Measurements from ENCODE around the gene RSL24D1.
A peak's percentile ranks its signal among the peaks of the same experiment; 100 is the strongest.
"Not testable (repeated sequence)": the region's sequence is repeated elsewhere in the genome, so short reads cannot be mapped to it uniquely, and the experiment has no call there.

Gene RSL24D1

DNA sequence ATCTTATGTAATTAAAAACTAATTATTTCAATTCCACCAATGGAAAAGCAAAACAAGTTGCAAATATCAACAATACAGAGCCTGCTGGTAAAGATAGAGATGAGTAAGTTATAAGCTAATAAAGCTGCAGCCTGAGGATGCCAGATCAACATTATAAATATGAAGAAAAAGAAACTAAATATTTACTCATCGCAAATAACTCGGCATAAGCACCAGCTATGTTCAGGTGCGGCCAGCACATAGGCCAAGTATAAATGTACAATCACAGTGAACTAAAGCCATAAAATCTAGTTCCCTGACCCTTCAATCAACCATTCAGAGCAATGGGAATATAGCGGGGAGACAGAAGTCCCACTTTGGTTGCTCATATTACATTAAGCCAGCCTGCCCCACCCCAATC lies 7.7 kb upstream of the RSL24D1 start:
- DNase-seq (ENCODE audit: low spot score) = no peak

DNA sequence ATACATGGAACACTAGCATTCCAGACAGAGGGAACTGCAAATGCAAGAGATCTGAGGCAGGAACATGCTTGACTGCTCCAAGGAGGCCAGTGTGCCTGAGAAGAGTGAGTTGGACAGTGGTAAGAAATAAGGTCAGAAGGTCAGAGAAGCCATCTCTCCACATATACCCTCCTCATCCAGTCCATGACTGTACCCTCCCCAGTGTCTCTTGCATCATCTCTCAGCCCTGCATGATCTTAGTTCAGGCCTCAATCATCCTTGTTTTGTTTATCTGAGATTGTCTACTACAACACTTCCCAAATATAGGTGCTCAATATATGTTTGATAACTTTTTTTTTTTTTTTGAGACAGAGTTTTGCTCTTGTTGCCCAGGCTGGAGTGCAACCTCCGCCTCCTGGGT lies 5.5 kb upstream of the RSL24D1 start:
- DNase-seq (ENCODE audit: low spot score) = no peak

DNA sequence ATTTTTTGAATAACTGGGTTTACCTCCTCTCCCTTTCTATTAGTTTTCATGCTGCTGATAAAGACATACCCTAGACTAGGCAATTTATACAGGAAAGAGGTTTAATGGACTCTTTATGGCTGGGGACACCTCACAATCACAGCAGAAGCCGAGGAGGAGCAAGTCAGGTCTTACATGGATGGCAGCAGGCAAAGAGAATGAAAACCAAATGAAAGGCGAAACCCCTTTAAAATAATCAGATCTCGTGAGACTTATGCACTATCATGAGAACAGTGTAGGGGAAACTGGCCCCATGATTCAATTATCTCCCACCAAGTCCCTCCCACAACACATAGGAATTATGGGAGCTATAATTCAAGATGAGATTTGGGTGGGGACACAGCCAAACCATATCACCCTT lies 2.0 kb upstream of the RSL24D1 start:
- no peak for DNase-seq (ENCODE audit: low spot score)

DNA sequence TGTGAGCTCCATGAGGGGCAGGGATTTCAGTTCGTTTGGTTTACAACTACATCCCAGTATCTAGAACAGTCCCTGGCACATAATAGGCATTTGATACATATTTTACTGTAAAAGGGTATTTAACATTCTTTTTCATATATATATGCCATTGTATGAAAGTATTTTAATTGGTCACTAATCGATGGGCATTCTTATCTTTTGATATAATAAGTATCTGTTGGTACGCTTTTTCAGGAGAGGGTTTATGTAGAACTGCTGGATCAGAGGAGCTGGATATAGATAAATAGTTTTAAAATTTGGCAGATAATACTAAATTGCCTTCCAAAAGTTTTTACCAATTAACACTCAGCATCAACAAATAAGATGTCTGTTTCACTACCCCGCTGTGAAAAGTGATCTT lies 978 bp upstream of the RSL24D1 start:
- DNase-seq (ENCODE audit: low spot score) = no peak

DNA sequence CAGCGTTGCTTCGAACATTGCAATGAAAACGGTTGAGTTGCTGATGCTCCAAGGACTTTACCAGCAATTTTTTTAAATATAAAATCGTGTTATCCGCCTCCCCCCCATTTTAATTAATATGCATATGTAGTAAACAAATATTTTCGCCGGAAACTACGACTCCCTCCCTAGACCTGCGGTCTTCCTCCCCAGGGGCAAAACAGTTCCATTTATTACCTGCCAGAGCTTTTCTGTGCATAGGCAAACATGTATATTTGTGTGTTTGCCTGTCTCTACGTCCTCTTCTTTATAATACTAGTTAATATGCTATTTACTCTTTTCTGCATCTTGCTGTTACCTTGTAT lies 593 bp upstream of the RSL24D1 start:
- no peak for DNase-seq (ENCODE audit: low spot score)

DNA sequence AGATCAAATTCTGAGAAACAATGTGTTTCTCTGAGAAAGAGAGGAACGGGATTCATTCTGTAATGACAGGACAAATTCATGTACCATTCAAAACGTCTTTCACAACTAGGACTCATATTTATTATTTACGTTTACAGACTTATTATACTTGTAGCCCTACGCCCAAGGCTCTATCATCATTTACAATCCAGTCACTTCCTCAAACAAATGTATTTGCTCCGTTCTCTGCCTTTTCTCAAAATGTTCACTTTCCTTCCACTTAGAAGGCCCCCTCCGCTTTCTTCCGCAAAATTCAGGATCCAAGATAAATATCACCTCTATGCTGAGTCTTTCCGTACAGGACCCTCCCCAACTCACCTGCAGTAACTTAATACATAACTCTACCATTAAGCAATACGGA lies 745 bp downstream of the RSL24D1 start:
- no peak for DNase-seq (ENCODE audit: low spot score)

DNA sequence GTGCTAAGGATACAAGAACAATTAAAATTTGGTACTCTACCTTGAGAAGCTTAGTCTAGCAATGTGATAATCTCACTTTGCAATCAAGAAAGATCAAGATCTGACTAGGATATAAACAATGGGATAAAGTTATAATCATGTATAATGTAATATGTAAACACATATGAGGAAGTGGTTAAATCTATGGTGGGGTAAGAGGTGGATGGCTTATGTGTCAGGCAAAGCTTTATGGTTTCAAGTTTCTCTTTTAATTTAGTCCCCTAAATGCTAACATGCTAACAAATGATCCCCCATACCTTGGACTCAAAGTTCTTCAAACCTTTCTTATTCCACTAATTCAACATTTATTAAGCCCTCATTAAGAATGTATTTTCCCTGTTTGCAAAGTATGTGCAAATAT lies 2.5 kb downstream of the RSL24D1 start:
- no peak for DNase-seq (ENCODE audit: low spot score)

DNA sequence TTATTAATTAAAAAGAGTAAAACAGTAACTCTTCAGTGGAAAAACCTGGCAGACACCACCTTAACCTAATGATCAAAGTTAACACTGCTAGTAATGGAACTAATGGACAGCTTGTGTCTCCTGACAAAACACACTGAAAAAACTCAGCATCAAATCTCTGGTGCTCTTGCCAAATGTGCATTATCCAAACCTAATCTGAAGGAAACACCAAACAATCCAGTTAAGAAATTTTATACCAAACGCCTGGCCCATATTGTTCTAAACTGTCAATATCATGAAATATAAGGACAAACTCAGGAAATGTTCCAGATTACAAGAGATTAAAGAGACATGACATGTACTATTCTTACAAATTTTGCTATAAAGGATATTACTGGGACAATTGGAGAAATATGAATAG lies 10.4 kb downstream of the RSL24D1 start:
- DNase-seq (ENCODE audit: low spot score) = no peak

DNA sequence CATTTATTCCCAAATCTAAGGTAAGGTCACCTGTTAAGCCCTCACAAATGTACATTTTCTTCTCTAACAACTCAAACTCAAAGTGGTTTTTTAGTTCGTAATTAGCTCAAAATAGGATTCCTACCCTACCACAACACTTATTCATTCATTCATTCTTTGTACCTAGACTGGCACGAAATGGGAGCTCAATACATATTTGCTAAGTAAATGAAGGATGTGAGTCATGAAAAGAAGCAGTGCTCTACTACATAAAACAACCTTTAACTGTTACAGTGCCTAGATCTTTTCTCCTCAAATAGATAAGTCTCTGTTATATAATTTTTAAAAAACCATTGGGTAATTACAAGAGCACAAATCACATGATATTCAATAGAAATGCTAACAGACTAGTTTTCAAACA lies 13.1 kb downstream of the RSL24D1 start:
- DNase-seq (ENCODE audit: low spot score) = no peak

DNA sequence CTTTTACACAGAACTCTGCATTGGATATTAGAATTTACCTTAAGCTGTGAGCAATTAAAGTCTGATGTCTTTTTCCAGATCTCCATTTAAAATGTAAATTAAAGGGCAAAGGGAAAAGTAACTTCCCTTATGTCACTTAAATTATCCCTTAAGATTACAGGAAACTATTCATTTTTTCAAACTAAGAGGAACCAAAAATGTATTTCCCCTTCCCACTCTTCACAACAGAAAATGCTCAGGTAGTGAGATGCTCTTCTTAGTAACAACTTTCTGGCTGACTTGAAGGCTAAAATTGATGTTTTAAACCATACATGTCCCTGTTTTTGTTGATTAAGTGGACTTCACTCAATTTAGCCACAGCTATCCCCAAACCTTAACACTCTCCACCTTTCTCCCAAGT lies 17.6 kb downstream of the RSL24D1 start:
- no peak for DNase-seq (ENCODE audit: low spot score)

DNA sequence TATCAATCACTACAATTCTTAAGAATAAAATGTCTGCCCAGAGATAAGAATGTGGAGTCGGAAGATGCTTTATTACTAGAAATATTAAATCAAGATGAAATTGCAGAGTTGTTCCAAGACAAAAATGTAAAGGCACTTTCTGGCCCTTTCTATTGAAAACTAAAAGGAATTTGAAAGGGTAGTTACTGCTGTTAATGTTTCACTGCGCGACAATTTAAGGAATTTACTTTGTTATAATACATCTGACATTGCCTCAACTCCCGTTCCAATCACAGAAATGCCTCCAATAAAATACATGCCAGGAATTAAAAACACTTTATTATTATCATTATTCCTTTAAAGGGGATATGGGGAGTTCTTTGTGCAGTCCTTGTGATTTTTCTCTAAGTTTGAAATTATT lies 26.4 kb downstream of the RSL24D1 start:
- DNase-seq (ENCODE audit: low spot score) = no peak

DNA sequence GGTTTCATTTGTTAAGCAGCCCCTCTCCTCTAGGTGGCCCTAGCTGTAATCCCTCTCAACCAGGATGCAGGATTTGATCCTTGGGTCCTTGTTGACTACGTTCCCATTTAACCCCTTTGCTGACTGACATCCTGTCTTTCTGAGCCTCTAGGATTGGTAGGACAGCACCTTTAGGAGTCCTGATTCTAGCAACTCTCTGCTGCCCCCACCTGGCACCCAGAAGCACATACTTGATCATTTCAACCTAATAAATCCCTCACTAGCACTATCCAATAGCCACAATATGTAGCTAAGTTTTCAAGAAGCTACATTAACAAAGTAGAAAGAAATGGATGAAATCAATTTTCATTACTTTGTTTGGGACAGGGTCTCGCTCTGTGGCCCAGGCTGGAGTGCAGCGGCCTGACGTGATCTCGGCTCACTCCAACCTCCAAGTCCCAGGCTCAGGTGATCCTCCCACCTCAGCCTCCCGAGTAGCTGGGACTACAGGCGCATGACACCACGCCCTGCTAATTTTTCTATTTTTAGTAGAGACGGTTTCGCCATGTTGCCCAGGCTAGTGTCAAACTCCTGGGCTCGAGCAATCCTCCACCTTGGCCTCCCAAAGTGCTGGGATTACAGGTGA lies 28.3 kb downstream of the RSL24D1 start:
- DNase-seq (ENCODE audit: low spot score) = peak; percentile 55

DNA sequence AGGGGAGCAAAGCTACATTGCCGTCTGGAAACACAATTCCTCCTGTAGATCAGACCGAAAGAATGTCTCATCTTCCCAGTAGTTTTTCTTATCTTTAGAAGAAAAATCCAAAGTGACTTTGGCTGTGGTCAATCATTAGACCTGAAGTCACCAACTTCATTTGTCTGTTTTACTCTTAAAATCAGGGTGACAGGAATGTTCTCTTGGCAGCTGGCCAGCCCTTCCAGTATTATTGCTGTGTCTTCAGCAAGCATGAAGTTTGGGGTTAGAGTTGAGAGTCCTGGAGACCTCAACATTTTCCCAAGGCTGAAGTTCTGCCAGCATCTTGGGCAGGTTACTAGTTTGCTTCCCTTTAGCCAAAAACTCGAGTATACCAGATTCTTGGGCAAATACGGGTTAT lies 32.5 kb downstream of the RSL24D1 start:
- DNase-seq (ENCODE audit: low spot score) = no peak

DNA sequence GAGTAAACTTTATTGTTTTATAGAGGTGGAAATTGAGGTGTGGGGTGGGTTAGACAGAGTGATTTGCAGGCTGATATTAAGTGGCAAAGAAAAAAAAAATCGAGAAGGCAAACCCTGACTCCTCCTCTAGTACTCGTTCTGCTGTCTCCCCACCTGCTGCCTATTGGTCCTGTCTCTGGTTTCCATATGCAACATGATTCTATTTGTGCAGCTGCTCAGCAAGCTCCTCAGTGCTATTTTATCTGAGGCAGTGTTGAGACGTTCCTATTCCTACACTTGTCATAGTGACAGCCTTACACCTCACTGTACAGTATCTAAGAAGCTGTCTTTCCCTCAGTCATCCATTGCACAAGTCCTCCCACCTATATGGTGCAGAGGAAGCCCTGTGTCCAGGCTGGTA lies 45.1 kb downstream of the RSL24D1 start:
- no peak for DNase-seq (ENCODE audit: low spot score)

DNA sequence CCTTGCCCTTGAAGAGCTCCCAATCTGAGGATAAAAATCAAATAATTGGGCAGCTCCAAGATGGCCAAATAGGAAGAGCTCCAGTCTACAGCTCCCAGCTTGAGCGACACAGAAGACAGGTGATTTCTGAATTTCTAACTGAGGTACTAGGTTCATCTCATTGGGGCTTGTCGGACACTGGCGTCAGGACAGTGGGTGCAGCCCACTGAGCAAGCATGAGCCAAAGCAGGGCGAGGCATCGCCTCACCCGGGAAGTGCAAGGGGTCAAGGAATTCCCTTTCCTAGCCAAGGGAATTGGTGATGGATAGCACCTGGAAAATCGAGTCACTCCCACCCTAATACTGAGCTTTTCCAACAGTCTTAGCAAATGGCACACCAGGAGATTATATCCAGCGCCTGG lies 53.6 kb downstream of the RSL24D1 start:
- not testable (repeated sequence) for DNase-seq (ENCODE audit: low spot score)

DNA sequence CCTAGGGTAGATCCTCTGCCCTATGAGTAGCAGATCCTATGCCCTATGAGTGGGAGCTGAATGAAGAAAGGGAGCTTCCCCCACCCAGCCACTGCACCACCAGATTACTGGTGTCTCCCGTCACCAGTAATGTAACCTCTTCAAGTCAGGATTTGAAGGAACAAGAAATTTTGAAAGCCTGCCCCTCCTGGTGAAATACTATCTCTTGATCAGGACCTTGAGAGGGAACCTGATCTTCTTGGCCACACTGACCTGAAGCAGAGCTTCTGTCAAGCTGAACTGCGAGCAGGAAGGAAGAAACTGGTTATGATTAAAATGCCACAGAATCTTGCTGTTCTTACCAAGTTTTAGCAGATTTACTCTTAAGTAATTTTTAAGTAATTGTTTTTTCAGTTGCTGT lies 62.8 kb downstream of the RSL24D1 start:
- no peak for DNase-seq (ENCODE audit: low spot score)

DNA sequence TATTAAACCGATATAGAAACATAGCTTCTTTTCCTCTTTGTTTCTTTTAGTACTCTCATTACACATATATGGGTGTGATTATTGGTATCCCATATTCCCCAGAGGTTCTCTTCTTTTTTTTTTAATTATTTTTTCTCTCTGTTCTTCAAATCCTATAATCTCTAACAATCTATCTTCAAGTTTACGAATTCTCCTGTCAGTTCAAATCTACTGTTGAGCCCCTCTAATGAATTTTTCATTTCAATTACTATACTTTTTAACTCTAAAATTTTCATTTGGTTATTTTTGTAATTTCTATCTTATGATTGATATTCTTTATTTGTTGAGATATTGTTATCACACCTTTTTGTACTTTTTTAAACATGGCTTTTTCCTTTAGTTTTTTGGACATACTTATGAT lies 64.1 kb downstream of the RSL24D1 start:
- no peak for DNase-seq (ENCODE audit: low spot score)

Measured in HuH-7 (cell line).